ENCODE results near the gene FAM89B. TPM values are rescaled to one million over a fixed set of nuclear protein-coding genes. Genes with fewer than 3 reads are reported as not detected.

The FAM89B gene
- total and polyA plus RNA-seq, 2 of the 8 experiments (the other 6 are each of a cell fraction or from before 2014, with no cell fraction given): 15.8 to 32.4 TPM

- no peak for TF ChIP-seq CTCF (IDR thresholded peaks at IDR 0.05; ENCODE audit: control extremely low read depth in 1 of 3, insufficient read depth in 1 of 3, low read depth in 1 of 3, low read length in 3 of 3)
- no peak for TF ChIP-seq TAF7 (optimal IDR thresholded peaks at IDR 0.05; ENCODE audit: borderline replicate concordance, low read depth, low read length)
- TF ChIP-seq RFX5 (IDR thresholded peaks at IDR 0.05; ENCODE audit: borderline replicate concordance, low read depth, low read length): no peak
- TF ChIP-seq EP300 (IDR thresholded peaks at IDR 0.05; ENCODE audit: borderline replicate concordance in 1 of 2, low read depth in 2 of 2, low read length in 2 of 2): no peak
Observed at GRCh38 chr11:65573391-65574079, 1.2 kb downstream of the FAM89B start (continued).

All from H1 (cell line).